Gastrocnemius medialis (tissue), 4 donors: ENCODE results near the gene FLT4.

Experiments
- CTCF ChIP-seq, 5 experiments: fragments of 450-650 bp in 3 of 5; fragments of 200-600 bp in 2 of 5; sonication (generic) in 2 of 5; IDR thresholded peaks in 4 of 5; conservative IDR thresholded peaks in 1 of 5; 1 replicate in 4 of 5; 2 replicates in 1 of 5; pipeline ENCODE4 v1.5.1; 2016 to 2019; ENCODE audit warnings: antibody characterized with exemption in 5 of 5, mild to moderate bottlenecking in 3 of 5, moderate library complexity in 3 of 5
- POLR2A ChIP-seq, 2 donors: fragments of 450-650 bp; IDR thresholded peaks; one replicate each; pipeline ENCODE4 v1.6.1; 2017; ENCODE audit warnings: antibody characterized with exemption in 2 of 2, mild to moderate bottlenecking in 2 of 2, moderate library complexity in 2 of 2

- TF ChIP-seq CTCF (IDR thresholded peaks at IDR 0.05 in 4 of 5, conservative IDR thresholded peaks at IDR 0.05 in 1 of 5) (no peak), POLR2A (IDR thresholded peaks at IDR 0.05) (no peak)
These were observed 17.6 kb downstream of the FLT4 start for GRCh38 chr5:180631549-180632383.
